GM18907 (cell line): Measurements from ENCODE around the gene PLEK2.

Experiments used
- ATAC-seq: cut with Tn5 transposase; IDR thresholded peaks from one replicate; pipeline ENCODE4 v1.9.1; 2021; ENCODE audit warnings: mild to moderate bottlenecking, moderate library complexity; ENCODE audit not compliant: unreplicated experiment

PLEK2 gene

GRCh38 chr14:67405771-67406170 lies 6.2 kb downstream of the PLEK2 start:
- ATAC-seq, result no peak

GRCh38 chr14:67400434-67400833 lies 11.5 kb downstream of the PLEK2 start:
- ATAC-seq, result no peak

- no peak for ATAC-seq
These were observed 14.4 kb downstream of the PLEK2 start for GRCh38 chr14:67397536-67397935.

GRCh38 chr14:67396381-67396970 lies 15.5 kb downstream of the PLEK2 start:
- ATAC-seq, result no peak

GRCh38 chr14:67395876-67396189 lies 16.1 kb downstream of the PLEK2 start:
- ATAC-seq, result no peak

- ATAC-seq, result no peak
These were observed 16.7 kb downstream of the PLEK2 start for GRCh38 chr14:67395086-67395875.

- ATAC-seq, result no peak
These were observed 18.3 kb downstream of the PLEK2 start for GRCh38 chr14:67393689-67394088.

GRCh38 chr14:67392800-67393199 lies 19.2 kb downstream of the PLEK2 start:
- ATAC-seq, result no peak

- ATAC-seq, result no peak
These were observed 19.8 kb downstream of the PLEK2 start for GRCh38 chr14:67392123-67392522.

GRCh38 chr14:67391268-67391667 lies 20.7 kb downstream of the PLEK2 start:
- ATAC-seq, result no peak

- no peak for ATAC-seq
These were observed 22.0 kb downstream of the PLEK2 start for GRCh38 chr14:67389811-67390534.

- ATAC-seq, result no peak
These were observed 22.7 kb downstream of the PLEK2 start for GRCh38 chr14:67389275-67389674.

GRCh38 chr14:67387195-67387594 lies 24.8 kb downstream of the PLEK2 start:
- no peak for ATAC-seq

GRCh38 chr14:67385618-67386017 lies 26.3 kb downstream of the PLEK2 start:
- ATAC-seq, result no peak

- no peak for ATAC-seq
These were observed 26.8 kb downstream of the PLEK2 start for GRCh38 chr14:67385120-67385519.

- ATAC-seq, result no peak
These were observed 34.0 kb downstream of the PLEK2 start for GRCh38 chr14:67377916-67378315.

GRCh38 chr14:67373347-67373746 lies 38.6 kb downstream of the PLEK2 start:
- peak; percentile 62 for ATAC-seq

- ATAC-seq, result no peak
These were observed 39.1 kb downstream of the PLEK2 start for GRCh38 chr14:67372833-67373232.

GRCh38 chr14:67371247-67372148 lies 40.5 kb downstream of the PLEK2 start:
- ATAC-seq, result no peak

GRCh38 chr14:67370830-67371229 lies 41.1 kb downstream of the PLEK2 start:
- ATAC-seq, result no peak

- ATAC-seq, result no peak
These were observed 46.5 kb downstream of the PLEK2 start for GRCh38 chr14:67365476-67365875.
